Measurements from ENCODE around the gene NUBP2.
"Not testable (repeated sequence)": the region's sequence is repeated elsewhere in the genome, so short reads cannot be mapped to it uniquely, and the experiment has no call there.

NUBP2 gene

GRCh38 chr16:1794221-1794871, 11.6 kb downstream of the NUBP2 start:
- no peak for DNase-seq (ENCODE audit: low read depth)
- no peak for TF ChIP-seq CTCF (IDR thresholded peaks at IDR 0.05; ENCODE audit: control insufficient read depth, extremely low read depth, insufficient read depth)
- H3K4me3 ChIP-seq (ENCODE audit: low read depth, low read length) = no peak overlapping the region

- TF ChIP-seq CTCF (IDR thresholded peaks at IDR 0.05; ENCODE audit: control insufficient read depth, extremely low read depth, insufficient read depth) = no peak
- no peak overlapping the region for H3K4me3 ChIP-seq (ENCODE audit: low read depth, low read length)
- DNase-seq (ENCODE audit: low read depth) = no peak
Measured at GRCh38 chr16:1794908-1795666, 12.3 kb downstream of the NUBP2 start.

- not testable (repeated sequence) for H3K4me3 ChIP-seq (ENCODE audit: low read depth, low read length); DNase-seq (ENCODE audit: low read depth)
Measured at GRCh38 chr16:1799263-1799662, 16.5 kb downstream of the NUBP2 start.

- no peak overlapping the region for H3K4me3 ChIP-seq (ENCODE audit: low read depth, low read length)
- DNase-seq (ENCODE audit: low read depth) = no peak
- TF ChIP-seq CTCF (IDR thresholded peaks at IDR 0.05; ENCODE audit: control insufficient read depth, extremely low read depth, insufficient read depth) = no peak
Measured at GRCh38 chr16:1800701-1801100, 17.9 kb downstream of the NUBP2 start.

- DNase-seq (ENCODE audit: low read depth) = no peak
- no peak for TF ChIP-seq CTCF (IDR thresholded peaks at IDR 0.05; ENCODE audit: control insufficient read depth, extremely low read depth, insufficient read depth)
Measured at GRCh38 chr16:1807626-1808025, 24.9 kb downstream of the NUBP2 start.

GRCh38 chr16:1808691-1809090, 25.9 kb downstream of the NUBP2 start:
- DNase-seq (ENCODE audit: low read depth) = no peak
- TF ChIP-seq CTCF (IDR thresholded peaks at IDR 0.05; ENCODE audit: control insufficient read depth, extremely low read depth, insufficient read depth) = no peak
- H3K4me3 ChIP-seq (ENCODE audit: low read depth, low read length) = no peak overlapping the region

More at GRCh38 chr16:1807626-1808025, 24.9 kb downstream of the NUBP2 start:
- no peak overlapping the region for H3K4me3 ChIP-seq (ENCODE audit: low read depth, low read length)

- no peak for TF ChIP-seq CTCF (IDR thresholded peaks at IDR 0.05; ENCODE audit: control insufficient read depth, extremely low read depth, insufficient read depth)
- no peak for DNase-seq (ENCODE audit: low read depth)
- no peak overlapping the region for H3K4me3 ChIP-seq (ENCODE audit: low read depth, low read length)
Measured at GRCh38 chr16:1809281-1809801, 26.6 kb downstream of the NUBP2 start.

All from LNCaP clone FGC (cell line).